Glomerular endothelial cell (primary cell): Measurements from ENCODE around the gene OR51V1. TPM values are rescaled to one million over a fixed set of nuclear protein-coding genes. Genes with fewer than 3 reads are reported as not detected.
A peak's percentile ranks its signal among the peaks of the same experiment; 100 is the strongest.

Experiments
- DNase-seq: peaks from one replicate; pipeline ENCODE4 v3.0.0-alpha.2; 2011; ENCODE audit warnings: low read depth, low spot score; ENCODE audit errors: extremely low read depth
- total RNA-seq: library from RNA; depleted of rRNA; stranded (reverse); fragments of >200 nt; gene quantifications from 2 replicates; pipeline ENCODE4 v1.2.3, GENCODE V29; 2015

The OR51V1 gene
- total RNA-seq, 1 donor from 2014 or later: not detected

- DNase-seq: no peak
Measured at GRCh38 chr11:5232176-5232575, 31.7 kb upstream of the OR51V1 start.

GRCh38 chr11:5231111-5231510 is 30.6 kb upstream of the OR51V1 start:
- no peak for DNase-seq

- no peak for DNase-seq
Measured at GRCh38 chr11:5230266-5230665, 29.8 kb upstream of the OR51V1 start.

GRCh38 chr11:5229796-5230195 is 29.3 kb upstream of the OR51V1 start:
- DNase-seq: no peak

GRCh38 chr11:5229356-5229755 is 28.9 kb upstream of the OR51V1 start:
- DNase-seq: no peak

GRCh38 chr11:5228124-5228523 is 27.6 kb upstream of the OR51V1 start:
- no peak for DNase-seq

GRCh38 chr11:5227681-5228080 is 27.2 kb upstream of the OR51V1 start:
- DNase-seq: no peak

GRCh38 chr11:5226732-5227310 is 26.3 kb upstream of the OR51V1 start, which contains the start of gene HBB:
HBB (minus strand) TSS chr11:5227071; CDS start chr11:5227021, 50 bp downstream.
- no peak for DNase-seq

GRCh38 chr11:5225480-5225871 is 25.0 kb upstream of the OR51V1 start:
- no peak for DNase-seq

GRCh38 chr11:5224538-5225479 is 24.3 kb upstream of the OR51V1 start:
- no peak for DNase-seq

GRCh38 chr11:5223686-5224085 is 23.2 kb upstream of the OR51V1 start:
- DNase-seq: no peak

- DNase-seq: no peak
Measured at GRCh38 chr11:5223146-5223545, 22.7 kb upstream of the OR51V1 start.

GRCh38 chr11:5210376-5210885 is 9.9 kb upstream of the OR51V1 start:
- DNase-seq: no peak

GRCh38 chr11:5204787-5205186 is 4.3 kb upstream of the OR51V1 start:
- peak; percentile 27 for DNase-seq

GRCh38 chr11:5203366-5203765 is 2.9 kb upstream of the OR51V1 start:
- no peak for DNase-seq

GRCh38 chr11:5198285-5198684 is 2.2 kb downstream of the OR51V1 start:
- no peak for DNase-seq

- no peak for DNase-seq
Measured at GRCh38 chr11:5197536-5197935, 2.9 kb downstream of the OR51V1 start.

GRCh38 chr11:5196731-5197130 is 3.8 kb downstream of the OR51V1 start:
- DNase-seq: no peak

- no peak for DNase-seq
Measured at GRCh38 chr11:5196067-5196466, 4.4 kb downstream of the OR51V1 start.

GRCh38 chr11:5192738-5193137 is 7.7 kb downstream of the OR51V1 start:
- no peak for DNase-seq

- no peak for DNase-seq
Measured at GRCh38 chr11:5188201-5188600, 12.3 kb downstream of the OR51V1 start.
